GM10266 (cell line): Measurements from ENCODE around the gene RIPPLY2.

ENCODE experiments used
- DNase-seq: peaks from one replicate; pipeline ENCODE4 v3.0.0; 2012; ENCODE audit errors: extremely low spot score
- TF ChIP-seq, protein P1 (sequence below): IDR thresholded peaks from 2 replicates; pipeline ENCODE4 v1.5.1; 2012; ENCODE audit warnings: mild to moderate bottlenecking, low read depth; ENCODE audit not compliant: control insufficient read depth, insufficient read depth; ENCODE audit errors: missing control alignments

RIPPLY2 gene

DNA sequence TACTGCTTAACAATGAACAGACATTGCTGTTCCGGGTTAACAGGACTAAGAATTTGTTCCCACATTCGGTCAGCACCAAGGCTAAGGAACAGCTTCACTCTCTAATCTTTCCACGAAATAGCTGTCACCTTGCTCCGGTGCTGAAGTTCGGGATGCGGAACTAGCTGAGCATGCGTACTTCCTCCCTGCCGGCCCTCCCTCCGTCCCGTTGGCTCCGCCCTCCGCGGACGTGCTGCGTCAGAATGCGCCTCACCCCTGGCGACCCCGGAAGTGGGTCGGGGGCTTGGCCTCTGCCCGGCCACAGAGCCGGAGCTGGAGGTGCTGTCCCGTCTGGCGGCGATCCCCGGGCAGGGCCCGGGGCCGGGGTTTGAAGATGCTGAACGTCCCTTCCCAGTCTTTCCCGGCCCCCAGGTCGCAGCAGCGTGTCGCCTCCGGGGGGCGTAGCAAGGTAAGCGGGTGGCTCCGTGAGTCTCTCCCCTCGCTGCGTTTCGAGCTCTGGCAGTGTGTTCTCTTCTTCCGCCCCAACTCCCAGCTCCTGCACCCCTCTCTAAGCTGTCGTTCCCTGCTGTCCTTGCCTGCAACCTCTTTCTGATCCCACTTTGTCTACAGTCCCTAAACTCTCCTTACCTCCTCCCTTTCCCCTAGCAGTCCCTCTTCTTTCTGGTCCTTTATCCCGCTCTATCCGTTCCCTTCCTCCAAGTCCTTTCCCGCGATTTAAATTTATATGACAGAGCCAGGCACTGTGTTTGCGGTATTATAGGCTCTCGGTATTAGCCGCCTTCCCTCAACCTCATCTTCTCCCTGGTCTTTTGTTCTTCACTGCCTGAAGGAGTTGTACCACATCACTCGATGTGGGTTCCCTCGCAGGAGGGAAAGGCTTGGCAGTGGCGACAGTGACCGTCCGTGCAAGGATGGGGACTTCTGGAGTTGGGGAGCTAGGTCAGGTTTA lies 6.5 kb downstream of the RIPPLY2 start, which contains the start of gene CYB5R4:
Gene CYB5R4 (plus strand): TSS at position 280 of the 949 bp plus-strand sequence. CDS start 94 bp downstream, at position 374.
- TF ChIP-seq, protein P1, sequence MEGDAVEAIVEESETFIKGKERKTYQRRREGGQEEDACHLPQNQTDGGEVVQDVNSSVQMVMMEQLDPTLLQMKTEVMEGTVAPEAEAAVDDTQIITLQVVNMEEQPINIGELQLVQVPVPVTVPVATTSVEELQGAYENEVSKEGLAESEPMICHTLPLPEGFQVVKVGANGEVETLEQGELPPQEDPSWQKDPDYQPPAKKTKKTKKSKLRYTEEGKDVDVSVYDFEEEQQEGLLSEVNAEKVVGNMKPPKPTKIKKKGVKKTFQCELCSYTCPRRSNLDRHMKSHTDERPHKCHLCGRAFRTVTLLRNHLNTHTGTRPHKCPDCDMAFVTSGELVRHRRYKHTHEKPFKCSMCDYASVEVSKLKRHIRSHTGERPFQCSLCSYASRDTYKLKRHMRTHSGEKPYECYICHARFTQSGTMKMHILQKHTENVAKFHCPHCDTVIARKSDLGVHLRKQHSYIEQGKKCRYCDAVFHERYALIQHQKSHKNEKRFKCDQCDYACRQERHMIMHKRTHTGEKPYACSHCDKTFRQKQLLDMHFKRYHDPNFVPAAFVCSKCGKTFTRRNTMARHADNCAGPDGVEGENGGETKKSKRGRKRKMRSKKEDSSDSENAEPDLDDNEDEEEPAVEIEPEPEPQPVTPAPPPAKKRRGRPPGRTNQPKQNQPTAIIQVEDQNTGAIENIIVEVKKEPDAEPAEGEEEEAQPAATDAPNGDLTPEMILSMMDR, result peak; percentile 32
- DNase-seq, result peak; percentile 96

DNA sequence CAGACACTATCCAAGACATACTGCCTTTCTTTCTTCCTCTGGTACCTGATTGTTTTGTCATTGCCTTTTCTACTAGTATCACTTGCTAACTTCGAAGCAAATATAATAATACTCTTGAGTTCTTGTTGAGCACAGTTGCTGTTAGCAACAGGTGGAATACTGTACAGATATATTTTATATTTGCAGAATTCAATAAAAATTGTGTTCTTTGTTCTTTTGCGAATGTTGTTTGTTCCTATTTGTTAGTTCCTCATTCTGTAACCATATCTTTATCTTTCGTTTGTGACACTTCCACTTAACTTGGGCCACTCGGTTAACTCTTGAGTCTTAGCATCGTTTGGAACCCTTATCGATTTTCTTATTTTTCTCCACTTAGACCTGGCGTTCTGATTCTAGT lies 7.2 kb downstream of the RIPPLY2 start:
- TF ChIP-seq, protein P1, result no peak
- DNase-seq, result no peak

DNA sequence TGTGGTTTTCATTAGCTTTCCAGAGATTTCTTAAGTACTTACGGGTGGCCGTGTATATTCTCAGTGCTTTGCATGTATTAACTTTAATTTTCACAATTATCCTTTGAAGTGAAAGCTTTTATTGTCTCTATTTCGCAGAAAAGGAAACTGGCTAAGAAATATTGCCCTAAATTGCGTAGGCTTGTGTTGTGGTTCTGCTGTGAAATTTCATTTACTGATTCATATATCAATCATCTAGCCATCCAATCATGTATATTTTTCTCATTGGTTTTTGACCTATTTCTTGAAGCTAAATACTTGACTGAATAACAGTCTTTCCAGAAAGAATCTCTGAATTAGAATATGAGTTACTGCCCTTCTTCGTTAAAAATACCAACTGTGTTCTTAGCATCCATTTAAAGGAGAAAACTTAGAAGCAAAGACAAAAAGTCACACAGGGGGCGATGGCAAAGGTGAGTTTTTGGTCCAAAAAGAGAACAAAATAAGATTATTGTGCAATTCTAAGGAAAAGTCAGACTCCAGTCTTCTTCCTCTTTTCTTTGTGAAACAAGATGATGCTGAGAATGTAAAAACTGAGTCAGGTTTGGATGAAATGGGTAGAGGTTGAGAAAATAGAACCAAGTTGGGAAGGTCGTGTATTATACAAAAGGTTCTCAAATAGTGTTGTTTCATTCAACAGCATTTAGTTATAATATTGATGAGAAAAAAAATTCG lies 7.8 kb downstream of the RIPPLY2 start:
- TF ChIP-seq, protein P1, result no peak
- no peak for DNase-seq

DNA sequence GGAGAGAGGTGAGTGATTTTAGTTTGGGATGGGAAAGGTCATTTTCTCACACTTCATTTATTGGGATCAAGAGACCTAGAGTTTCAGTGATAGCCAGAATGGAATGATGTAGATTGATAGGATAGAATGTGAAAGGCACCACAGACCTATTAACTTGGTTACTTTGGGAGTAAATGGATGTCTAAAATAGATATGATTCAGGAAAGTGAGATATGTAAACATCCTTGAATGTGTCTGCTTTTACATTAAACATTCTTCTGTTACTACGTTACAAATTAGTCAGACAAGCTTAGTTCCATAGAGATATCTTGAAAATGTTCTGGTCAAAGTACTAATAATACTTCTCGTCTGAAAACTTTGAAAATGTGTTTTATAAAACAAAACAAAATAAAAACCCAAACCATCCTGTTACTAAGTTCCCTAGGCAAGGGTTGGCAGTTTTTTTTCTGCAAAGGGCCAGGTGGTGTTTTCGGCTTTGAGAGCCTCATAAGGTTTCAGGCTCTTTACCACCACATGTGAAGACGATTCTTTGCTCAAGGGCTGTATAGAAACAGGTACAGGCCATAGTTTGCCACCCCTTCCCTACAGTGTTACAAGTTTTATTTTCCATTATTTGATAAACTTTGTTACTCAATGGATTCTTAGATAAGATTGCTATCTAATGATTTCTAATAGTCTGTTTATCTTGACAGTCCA lies 9.8 kb downstream of the RIPPLY2 start:
- DNase-seq, result no peak
- TF ChIP-seq, protein P1, result no peak

DNA sequence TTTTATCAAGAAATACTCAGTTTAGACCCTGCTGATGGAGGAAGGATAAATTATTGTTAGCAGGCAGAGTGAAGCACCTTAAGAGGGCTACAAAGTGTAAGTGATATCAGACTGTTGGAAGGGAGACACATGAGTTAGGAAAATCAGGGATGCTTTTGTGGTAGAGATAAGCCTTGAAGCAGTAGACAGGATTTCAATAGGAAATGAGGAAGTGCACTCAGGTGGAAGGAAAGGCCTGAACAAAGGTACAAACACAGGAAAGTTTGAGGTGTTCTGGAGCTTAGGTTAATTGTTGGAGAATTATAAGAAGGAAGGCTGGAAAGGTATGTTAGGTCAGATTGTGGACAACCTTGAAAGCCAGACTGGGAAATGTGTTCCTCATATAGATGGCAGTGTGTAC lies 13.9 kb downstream of the RIPPLY2 start:
- TF ChIP-seq, protein P1, result no peak
- no peak for DNase-seq

DNA sequence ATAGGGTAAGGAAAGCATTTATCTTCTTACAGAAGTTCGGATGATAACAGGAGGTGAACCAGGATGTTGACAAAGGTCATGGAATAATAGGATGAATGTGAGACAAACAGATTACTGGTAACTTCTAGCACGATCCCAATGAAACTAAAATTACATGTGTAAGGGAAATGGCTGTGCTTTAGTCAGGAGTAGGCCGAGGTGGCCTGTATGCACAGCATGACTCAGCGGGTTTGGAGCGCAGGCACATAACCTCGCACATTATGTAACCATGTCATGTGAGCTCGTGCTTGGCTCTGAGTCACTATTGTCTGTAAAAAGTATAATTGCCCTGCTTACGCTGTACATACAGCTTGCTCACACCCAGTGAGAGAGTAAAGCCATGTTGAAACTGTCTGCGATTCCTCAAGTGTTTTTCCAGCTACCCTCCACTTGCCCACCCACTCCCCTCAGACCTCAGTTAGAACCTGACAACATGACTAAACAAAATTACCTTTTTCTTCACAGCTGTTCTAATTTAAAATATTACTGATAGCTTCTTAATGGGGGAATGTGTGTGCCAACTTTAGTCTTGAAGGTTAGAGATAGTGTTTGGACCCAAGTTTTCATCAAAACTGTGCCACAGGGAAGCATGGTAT lies 14.5 kb downstream of the RIPPLY2 start:
- TF ChIP-seq, protein P1, result no peak

More for the DNA sequence above, 14.5 kb downstream of the RIPPLY2 start:
- DNase-seq, result no peak
